Stimulated activated CD8-positive, alpha-beta memory T cell treated with anti-CD3 and anti-CD28 coated beads, Interleukin-7, amount 100 ng/mL, for 24 hours (primary cell): ENCODE measurements around the gene NR1D1.
"Not testable (repeated sequence)": the region's sequence is repeated elsewhere in the genome, so short reads cannot be mapped to it uniquely, and the experiment has no call there.

Experiments used
- DNase-seq: peaks from one replicate; pipeline ENCODE4 v3.0.0-alpha.2; 2020; ENCODE audit warnings: low read depth

The NR1D1 gene

GRCh38 chr17:40100419-40100668 lies at the start of gene NR1D1:
Gene NR1D1, minus strand, starts transcription at chr17:40100589. Its CDS starts 495 bp downstream, at chr17:40100094.
- DNase-seq, result no peak

- DNase-seq, result no peak
These were observed 48.1 kb upstream of the NR1D1 start for GRCh38 chr17:40148527-40148926.

- no peak for DNase-seq
These were observed 45.1 kb upstream of the NR1D1 start for GRCh38 chr17:40145476-40145875.

DNA sequence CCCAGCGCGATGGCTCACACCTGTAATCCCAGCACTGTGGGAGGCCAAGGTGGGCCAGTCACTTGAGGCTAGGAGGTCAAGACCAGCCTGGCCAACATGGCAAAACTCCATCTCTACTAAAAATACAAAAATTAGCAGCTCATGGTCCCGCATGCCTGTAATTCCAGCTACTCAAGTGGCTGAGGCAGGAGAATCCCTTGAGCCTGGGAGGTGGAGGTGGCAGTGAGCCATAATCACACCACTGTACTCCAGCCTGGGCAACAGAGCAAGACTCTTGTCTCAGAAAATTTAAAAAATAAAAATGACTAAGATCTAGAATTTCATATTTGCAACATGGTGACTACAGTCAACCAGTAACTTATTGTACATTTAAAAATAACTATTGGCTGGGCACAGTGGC lies 42.8 kb upstream of the NR1D1 start:
- not testable (repeated sequence) for DNase-seq

DNA sequence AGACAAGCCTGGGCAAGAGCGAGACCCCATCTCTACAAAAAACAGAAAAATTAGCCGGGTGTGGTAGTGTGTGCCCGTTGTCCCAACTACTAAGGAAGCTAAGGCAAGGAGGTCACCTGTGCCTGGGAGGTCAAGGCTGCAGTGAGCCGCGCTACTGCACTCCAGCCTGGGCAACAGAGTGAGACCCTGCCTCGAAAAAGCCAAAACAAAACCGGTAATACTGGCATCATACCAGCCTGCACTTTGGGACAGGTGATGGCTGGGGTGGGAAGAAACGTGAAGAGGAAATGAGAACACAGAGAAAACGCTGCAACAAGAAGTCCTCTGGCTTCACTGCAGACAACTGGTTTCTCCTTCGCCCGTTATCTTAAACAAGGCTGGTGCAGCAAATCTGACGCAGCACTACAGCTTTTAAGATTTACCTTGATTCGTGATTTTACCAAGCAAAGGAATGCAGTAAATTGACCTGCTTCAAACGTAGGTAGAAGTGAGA lies 39.2 kb upstream of the NR1D1 start:
- no peak for DNase-seq

GRCh38 chr17:40135817-40136216 lies 35.4 kb upstream of the NR1D1 start:
- no peak for DNase-seq

- DNase-seq, result no peak
These were observed 33.8 kb upstream of the NR1D1 start for GRCh38 chr17:40134184-40134583.

DNA sequence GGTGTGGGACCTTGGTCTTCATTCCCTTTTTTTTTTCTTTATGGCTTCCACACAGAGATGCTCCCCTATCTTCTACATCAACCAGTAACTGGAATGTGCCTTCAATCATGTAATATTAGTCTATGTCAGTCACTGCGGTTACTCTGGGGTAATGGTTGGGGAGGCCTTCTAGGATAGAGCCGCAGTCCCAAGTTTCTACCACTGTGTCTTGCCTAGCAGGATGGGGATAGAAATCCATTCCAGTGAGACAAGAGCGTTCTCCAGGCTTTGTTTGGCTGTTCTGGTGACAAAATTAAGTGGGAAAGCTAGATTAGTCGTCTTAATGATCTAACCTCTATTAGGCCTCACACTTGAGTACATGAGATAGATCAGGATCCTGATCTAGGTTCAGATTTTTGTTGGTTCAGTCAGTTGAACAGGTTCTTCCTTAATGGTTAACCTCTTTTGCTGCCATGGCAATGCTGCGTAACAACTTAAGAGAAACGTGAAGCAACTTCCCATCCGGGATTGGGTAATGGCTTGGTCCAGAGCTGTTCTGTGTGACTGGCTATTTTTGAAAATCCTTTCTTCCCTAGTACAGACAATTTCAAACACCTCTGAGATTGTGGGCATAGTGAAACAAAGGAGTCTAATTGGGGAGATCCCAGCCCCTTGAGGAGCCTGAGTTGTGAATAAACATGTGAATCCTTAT lies 30.1 kb upstream of the NR1D1 start:
- DNase-seq, result no peak

DNA sequence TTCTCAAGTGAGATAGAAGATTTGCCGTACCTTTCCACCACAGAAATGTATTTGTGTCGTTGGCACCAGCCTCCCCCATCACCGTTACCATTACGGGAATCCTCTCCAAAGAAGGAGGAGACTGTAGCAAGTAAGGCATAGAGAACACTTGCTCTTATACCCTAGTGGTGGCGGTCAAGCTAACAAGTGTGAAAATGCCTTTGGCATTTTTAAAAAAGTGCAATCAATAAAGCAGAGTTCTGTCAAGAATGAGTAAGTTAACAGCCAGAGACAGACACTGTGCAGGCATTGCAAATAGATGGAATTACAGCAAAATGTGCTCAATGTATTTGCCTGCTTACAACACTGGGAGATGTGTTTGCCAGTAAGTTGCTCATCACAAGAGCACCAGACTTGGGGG lies 29.1 kb upstream of the NR1D1 start:
- no peak for DNase-seq

GRCh38 chr17:40124279-40125141 lies 24.1 kb upstream of the NR1D1 start:
- no peak for DNase-seq

DNA sequence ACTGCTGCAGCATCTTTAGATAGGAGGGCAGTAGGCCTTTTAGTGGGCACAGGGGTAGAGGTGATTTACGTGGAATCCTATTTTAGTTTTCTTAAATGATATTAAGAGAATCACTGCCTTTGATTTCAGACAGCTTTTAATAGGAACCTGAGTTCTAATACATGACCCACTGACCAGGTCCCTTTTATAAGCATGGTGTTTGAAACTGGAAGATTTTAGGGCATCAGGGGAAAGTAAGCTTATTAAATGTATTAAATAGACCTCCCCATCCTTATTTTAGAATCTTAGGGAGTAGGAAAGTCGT lies 23.4 kb upstream of the NR1D1 start:
- DNase-seq, result no peak

DNA sequence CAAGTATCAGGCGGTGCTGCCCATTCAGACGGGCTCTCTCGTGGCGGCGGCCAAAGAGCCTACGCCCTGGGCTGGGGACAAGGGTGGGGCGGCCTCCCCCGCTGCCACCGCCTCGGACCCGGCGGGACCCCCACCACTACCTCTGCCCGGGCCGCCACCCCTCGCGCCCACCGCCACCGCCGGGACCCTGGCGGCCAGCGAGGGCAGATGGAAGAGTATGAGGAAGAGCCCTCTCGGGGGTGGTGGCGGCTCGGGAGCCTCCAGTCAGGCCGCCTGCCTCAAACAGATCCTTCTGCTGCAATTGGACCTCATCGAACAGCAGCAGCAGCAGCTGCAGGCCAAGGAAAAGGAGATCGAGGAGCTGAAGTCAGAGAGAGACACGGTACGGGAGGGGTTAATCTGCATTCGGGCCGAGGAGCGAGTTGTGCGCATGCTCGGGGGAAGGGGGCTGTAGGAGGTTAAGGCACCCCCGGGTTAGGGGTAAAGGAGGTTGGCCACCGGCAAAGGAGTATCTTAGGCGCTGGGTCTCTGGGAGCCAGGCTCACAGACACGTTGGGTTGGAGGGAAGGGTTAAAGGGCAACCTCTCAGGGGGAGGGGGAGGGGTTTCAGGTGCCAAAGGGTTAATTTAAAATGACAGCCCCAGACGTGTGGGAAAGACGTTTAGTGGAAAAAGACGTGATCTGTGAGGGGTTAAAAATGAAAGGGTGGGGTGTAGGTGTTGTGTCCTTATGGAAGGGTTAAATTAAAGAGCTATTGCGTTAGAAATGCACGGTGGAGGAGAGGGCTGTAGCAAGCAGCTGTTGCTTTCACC lies 22.8 kb upstream of the NR1D1 start:
- no peak for DNase-seq

DNA sequence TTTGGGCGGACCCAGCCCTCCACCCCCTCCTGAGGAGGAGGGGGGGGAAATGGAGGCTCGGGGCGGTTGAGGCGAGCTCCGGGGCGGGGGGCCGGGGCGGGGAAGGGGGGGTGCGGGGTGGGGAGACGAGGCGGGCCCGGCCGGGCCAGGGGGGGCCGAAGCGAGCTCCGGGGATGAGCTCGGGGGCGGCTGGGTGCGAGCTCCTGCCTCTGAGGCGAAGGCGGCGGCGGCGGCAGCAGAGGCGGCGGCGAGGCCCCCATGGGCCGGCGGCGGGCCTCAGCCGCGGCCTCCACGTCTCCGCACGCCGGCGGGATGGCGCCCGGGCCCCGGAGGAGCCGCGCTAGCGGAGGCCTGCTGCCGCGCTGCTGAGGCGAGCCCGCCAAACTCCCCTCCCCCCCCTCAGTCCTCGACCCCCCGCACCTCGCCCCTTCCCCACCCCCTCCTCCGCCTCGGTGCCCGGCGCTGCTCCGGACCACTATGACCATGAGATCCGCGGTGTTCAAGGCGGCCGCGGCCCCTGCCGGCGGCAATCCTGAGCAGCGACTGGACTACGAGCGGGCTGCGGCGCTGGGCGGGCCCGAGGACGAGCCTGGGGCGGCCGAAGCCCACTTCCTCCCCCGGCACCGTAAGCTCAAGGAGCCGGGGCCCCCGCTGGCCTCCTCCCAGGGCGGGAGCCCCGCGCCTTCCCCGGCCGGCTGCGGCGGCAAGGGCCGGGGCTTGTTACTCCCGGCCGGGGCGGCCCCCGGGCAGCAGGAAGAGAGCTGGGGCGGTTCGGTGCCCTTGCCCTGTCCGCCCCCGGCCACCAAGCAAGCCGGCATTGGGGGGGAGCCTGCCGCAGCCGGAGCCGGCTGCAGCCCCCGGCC lies 22.0 kb upstream of the NR1D1 start:
- DNase-seq, result no peak

GRCh38 chr17:40121181-40122135 lies 21.1 kb upstream of the NR1D1 start, which contains the start of gene MSL1:
Gene MSL1, plus strand, starts transcription at chr17:40121971. Its CDS starts 642 bp downstream, at chr17:40122613.
- DNase-seq, result peak; percentile 79

DNA sequence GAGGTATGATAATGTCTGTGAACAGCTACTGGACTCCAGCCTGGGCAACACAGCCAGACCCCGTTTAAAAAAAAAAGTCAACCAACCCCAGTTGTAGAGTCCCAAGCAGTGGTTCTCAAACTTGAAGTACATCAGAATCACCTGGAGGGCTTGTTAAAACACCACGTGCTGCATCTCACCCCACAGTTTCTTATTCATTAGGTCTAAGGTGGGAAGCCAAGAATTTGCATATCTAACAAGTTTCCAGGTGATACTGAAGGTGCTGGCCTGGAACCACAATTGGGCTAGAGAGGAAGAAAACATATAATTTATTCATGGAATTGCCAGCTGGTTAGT lies 14.7 kb upstream of the NR1D1 start:
- DNase-seq, result no peak

GRCh38 chr17:40113907-40114245 lies 13.5 kb upstream of the NR1D1 start:
- no peak for DNase-seq

DNA sequence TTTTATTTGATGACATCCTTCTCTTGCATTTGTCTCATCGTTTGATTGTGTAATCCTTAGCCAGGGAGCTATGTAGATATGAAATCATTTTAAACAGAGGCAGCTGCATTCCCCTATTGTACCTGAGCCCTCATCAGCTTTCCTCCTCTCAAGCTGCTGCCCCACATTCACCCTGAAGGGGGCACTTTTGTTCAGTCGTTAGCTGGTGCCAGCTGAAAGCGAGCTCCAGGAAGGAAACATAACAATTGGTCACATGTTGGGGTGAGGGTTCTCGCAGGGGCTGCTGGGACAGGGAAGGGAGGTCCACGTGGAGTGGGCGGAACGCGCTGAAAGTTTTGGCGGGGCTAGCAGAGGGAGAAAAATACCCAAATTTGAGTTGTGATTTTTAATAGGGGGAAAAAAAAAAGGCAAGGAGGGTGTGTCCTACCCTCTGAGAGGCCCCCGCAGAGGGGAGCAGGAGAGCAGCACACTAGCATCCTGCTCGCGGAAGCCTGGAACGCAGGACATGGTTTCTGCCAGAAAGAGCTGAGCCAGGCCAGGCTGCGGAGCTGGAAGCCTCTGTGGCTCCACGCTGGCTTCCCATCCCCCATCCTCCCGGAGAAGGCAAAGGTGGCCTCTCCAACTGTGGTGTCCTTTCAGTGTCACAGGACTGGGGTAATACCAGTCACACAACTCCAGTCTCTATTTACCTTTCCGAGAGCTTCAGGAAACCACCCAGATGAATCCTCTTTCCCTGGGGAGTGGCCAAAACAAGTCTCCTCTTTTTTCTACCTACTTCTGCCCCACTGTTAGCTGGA lies 12.9 kb upstream of the NR1D1 start:
- peak; percentile 82 for DNase-seq

DNA sequence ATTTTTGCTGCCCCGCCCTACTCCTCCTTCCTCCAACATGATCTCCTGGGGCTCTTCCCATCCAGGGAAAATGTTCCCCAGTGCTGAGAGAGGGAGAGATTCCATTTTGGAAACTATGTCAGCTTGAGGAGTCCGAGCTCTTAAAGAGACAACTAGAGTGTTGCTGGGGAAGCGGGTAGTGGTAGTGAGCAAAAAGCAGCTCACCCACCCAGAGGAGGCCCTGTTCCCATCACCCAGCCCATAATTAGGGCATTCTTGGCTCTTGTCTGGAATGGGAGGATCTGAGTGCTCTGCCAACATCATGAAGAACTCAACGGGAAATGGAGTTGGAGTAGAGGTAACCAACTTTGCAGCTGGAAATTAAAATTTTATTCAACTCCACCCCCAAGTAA lies 12.3 kb upstream of the NR1D1 start:
- DNase-seq, result no peak

DNA sequence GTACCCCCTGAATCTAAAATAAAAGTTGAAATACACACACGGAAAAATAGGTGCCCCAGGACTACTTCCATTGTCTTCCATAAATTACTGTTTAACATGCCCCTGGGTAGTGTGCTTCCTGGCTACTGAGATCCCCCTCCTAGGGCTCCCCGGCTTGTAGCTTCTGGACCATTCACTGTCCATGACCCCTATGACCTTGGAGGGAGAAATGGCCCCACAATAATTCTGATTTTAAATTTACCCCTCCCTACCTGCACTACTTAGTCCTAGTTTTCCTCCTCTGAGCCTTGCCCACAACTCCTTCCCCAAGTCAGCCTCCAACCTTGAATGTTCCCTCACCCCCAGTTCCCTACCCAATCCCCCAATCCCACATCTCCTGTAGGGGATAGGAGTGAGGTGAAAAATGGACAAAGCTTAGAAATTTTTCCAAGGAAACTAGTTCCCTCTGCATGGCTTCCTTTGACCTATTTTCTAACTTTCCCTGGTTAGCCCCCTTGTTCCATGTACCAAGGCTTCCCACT lies 11.9 kb upstream of the NR1D1 start:
- no peak for DNase-seq
